ENCODE measurements around the gene ATF7IP2.
"Not testable (repeated sequence)": the region's sequence is repeated elsewhere in the genome, so short reads cannot be mapped to it uniquely, and the experiment has no call there.

Gene ATF7IP2

DNA sequence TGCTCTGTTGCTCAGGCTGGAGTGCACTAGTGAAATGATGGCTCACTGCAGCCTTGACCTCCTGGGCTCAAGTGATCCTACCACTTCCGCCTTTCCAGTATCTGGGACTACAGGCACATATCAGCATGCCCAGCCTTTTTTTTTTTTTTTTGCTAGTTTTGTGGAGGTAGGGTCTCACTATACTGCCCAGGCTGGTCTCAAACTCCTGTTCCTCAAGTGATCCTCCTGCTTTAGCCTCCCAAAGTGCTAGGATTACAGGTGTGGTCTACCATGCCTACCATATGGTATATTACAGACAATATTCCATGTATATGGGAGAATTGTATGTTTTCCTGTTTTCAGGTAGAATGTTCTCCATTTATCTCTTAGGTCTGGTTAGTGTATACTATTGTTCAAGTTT is 12.3 kb upstream of the ATF7IP2 start:
- DNase-seq (ENCODE audit: low read depth in 2 of 2): no peak

DNA sequence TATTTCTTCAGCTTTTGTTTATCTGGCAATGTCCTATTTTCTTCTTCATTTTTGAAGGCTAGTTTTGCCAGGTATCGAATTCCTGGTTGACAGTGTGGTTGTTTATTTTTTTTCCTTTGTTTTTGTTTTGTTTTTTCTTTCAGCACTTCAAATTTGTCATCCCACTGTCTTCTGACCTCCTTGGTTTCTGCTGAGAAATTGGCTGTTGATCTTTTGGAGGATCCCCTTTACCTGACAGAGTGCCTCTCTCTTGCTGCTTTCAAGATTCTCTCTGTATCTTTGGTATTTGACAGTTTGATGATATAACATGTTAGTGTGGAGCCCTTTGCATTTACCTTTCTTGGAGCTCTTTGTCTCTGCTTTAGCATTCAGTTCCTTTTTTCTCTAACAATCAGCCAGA is 9.6 kb upstream of the ATF7IP2 start:
- DNase-seq (ENCODE audit: low read depth in 2 of 2): no peak

DNA sequence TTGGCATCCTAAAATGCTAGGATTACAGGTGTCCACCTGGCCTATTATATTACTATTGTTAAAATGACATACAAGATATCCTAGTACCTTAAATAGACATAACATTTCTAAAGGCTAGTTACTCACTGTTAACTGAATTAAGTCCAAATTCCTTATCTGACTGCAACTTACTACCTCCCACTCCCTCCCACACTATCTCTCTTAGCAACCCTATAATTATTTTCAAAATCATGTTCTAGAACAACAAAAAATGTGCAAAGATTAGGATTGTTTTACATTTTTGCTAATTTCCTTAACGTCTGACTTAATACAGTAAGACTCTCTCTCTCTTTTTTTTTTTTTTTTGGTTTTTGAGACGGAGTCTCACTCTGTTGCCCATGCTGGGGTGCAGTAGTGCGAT is 2.2 kb upstream of the ATF7IP2 start:
- DNase-seq (ENCODE audit: low read depth in 2 of 2): no peak

DNA sequence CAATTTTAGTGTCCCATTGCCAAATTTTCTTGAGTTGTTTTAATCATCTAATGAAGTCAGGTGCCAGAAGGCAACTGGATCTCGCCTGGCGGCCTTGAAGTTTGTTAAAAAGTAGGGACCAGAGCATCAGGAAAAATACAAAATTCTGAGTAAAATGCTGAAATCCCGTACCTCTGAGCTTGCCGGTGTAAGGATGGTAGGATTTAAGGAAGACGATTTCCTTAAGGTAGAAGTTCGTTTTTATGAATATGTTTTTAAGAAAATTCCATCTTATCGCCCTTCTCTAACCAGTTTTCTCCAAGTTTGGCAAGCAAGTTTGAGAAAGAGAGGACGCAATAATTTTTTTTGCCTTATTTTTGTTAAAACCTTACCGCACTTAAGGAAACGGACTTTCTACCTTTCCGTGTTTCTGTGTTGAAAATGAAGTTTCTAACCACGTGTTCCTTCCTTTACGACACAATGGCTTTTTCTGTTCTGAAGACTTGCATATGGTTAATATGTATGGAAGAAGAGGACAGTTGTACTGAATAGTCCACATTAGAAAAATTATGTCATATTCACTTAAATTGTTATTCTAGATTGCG is 748 bp downstream of the ATF7IP2 start:
- no peak for DNase-seq (ENCODE audit: low read depth in 2 of 2)

DNA sequence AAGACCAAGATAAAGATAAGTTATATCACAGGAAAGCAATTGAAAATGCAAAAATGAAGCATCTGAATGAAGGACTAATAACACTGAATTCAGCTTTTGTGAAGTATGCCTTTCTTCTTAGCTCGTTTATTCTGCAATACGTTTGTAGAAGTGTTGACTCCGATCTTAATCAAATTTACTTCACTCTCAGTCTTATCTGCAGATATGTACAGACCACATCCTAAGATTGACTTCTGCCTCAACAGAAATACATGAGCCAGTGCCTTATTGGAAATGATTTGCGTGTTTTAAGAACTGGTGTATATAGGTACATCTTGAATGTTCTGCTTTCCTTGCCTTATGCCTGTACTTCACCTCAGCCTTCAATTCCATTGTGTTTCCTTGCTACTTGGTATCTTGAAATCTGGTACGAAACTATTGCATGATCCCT is 1.3 kb downstream of the ATF7IP2 start:
- DNase-seq (ENCODE audit: low read depth in 2 of 2): no peak

DNA sequence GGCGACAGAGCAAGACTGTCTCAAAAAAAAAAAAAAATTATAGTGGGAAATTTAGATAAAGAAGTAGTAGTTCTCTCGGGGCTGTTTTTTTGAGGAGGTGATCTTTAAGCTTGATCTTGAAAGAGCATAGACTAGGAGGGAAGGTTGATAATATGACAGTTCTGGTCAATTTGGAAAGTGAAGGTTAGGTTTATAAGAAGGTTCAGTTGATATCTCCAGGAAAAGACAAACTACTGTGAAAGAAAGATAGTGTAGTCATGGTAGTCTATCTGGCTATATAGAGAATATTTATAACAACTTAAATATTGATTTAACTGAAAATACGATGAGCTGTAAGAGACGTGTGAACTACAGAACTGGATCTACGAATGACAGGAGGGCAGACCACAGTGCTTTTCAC is 3.1 kb downstream of the ATF7IP2 start:
- no peak for DNase-seq (ENCODE audit: low read depth in 2 of 2)

DNA sequence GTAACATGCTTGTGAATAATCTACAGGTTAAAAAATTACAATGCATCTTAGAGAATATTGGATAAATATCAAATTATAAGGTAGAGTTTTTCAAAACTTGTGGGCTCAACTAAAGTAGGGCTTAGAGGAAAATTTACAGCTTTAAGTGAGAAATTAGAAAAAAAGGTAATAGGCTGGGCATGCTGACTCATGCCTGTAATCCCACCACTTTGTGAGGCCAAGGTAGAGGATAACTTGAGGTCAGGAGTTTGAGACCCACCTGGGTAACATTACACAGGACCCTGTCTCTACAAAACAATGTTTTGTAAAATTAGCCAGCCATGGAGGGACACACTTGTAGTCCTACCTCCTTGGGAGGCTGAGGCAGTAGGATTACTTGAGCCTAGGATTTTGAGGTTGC is 4.5 kb downstream of the ATF7IP2 start:
- no peak for DNase-seq (ENCODE audit: low read depth in 2 of 2)

DNA sequence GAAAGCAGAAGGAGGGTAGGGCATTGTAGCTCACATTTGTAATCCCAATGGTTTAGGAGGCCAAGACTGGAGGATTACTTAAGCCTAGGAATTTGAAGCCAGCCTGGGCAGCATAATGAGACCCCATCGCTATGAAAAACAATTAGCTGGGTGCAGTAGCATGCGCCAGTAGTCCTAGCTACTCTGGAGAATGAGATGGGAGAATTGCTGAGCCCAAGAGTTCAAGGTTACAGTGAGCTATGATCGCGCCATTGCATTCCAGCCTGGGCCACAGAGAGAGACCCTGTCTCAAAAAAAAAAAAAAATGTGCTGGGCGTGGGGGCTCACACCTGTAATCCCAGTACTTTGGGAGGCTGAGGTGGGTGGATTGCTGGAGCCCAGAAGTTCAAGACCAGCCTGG is 5.0 kb downstream of the ATF7IP2 start:
- DNase-seq (ENCODE audit: low read depth in 2 of 2): no peak

DNA sequence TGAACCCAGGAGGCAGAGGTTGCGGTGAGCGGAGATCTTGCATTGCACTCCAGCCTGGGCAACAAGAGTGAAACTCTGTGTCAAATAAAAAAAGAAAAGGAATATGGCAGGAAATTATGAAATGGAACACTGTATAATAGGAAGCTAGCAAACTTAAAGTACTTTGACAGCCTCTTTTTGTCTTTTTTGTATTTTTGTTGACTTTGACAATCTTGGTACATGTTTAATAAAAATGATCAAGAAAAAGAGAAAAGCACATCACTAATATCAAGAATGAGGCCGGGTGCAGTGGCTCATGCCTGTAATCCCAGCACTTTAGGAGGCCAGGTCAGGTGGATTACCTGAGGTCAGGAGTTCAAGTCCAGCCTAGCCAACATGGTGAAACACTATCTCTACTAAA is 5.5 kb downstream of the ATF7IP2 start:
- DNase-seq (ENCODE audit: low read depth in 2 of 2): no peak

DNA sequence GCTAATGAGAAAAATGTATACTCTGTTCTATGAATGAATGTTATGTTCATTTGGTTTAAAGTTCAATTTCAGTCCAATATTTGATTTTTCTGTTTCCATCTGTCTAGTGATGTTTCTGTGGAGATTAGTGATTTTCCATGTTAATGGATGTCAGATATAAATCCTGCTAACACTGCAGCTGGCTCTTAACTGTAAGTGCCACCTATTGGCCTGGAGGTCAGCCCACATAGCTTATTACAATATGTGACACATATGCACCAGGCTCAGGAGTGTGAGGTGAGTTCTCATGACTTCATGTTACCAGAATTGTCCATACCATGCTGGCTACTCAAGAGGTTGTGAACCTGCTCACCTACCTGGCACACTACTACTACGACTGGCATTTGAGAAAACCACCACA is 17.1 kb downstream of the ATF7IP2 start:
- no peak for DNase-seq (ENCODE audit: low read depth in 2 of 2)

DNA sequence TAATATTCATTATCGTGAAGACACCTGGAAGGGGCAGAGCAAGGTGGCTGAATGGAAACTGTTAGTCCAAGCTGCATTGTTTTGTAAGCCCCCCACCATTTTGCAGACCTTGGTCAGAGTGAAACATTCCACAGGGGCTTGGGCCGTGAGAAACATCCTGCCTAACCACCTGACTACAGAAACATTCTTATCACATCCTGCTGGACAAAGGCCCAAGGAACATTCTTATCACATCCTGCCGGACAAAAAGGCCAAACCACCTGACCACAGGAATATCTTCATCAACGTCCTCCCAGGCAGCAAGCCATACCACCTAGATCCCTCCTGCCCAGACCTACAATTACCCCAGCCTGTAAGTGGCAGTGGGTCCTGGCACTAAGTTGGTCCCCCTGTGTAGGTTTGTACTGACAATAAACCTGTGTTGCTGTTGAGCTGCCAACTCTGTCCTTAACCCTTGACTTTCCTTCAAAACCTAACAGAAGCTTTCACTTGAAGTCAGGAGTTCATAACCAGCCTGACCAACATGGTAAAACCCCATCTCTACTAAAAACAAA is 19.6 kb downstream of the ATF7IP2 start:
- no peak for DNase-seq (ENCODE audit: low read depth in 2 of 2)

DNA sequence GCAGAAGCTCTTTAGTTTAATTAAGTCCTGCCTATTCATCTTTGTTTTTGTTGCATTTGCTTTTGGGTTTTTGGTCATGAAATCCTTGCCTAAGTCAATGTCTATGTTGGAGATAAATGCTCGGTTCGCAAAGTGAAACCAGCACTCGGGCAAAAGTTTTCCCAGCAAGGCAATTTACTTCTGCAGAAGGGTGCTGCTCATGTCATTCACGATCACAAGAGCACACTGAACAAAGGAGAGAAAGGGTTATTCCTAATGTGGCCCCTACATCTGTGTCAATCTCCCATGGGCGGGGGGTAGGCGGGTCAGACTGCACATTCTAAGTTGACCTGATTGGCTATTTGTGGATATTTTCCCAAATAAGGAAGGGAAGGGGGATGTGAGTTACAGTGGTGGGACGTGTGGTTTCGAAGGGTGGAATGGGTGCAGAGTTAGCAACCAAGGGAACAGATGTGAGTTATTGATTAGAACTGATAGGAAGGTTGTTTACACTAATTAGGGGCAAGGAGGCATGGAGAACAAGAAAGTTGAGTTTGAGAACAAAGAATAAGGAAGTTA is 23.0 kb downstream of the ATF7IP2 start:
- DNase-seq (ENCODE audit: low read depth in 2 of 2): no peak

DNA sequence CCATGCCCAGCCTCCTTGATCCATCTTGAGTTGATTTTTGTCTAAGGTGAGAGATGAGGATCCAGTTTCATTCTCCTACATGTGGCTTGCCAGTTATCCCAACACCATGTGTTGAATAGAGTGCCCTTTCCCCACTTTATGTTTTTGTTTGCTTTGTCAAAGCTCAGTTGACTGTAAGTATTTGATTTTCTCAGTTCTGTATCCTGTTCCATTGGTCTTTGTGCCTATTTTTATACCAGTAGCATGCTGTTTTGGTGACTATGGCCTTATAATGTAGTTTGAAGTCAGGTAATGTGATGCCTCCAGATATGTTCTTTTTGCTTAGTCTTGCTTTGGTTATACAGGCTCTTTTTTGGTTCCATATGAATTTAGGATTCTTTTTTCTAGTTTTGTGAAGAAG is 23.9 kb downstream of the ATF7IP2 start:
- DNase-seq (ENCODE audit: low read depth in 2 of 2): not testable (repeated sequence)

DNA sequence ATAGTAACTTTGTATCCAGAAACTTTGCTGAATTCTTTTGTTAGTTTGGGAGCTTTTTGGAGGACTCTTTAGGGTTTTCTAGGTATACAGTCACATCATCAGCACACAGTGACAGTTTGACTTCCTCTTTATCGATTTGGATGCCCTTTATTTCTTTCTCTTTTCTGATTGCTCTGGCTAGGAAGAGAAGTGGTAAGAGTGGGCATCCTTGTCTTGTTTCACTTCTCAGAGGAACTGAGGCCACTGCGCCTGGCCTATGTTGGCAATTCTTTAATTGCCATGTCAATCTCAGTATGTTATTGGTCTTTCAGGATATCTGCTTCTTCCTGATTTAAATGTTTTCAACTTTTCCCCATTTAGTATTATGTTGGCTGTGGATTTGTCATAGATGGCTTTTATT is 24.6 kb downstream of the ATF7IP2 start:
- no peak for DNase-seq (ENCODE audit: low read depth in 2 of 2)

DNA sequence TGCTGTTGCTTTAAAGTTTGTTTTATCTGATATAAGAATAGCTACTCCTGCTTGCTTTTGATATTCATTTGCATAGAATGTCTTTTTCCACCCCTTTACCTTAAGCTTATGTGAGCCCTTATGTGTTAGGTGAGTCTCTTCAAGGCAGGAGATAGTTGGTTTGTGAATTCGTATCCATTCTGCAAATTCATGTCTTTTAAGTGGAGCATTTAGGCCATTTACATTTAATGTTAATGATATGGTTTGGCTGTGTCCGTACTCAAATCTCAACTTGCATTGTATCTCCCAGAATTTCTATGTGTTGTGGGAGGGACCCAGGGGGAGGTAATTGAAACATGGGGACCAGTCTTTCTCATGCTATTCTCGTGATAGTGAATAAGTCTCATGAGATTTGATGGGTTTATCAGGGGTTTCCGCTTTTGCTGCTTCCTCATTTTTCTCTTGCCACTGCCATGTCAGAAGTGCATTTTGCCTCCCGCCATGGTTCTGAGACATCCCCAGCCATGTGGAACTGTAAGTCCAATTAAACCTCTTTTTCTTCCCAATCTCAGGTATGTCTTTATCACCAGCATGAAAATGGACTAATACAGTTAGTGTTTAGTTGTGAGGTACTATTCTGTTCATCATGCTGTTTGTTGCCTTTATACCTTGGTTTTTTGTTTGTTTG is 27.2 kb downstream of the ATF7IP2 start:
- no peak for DNase-seq (ENCODE audit: low read depth in 2 of 2)

DNA sequence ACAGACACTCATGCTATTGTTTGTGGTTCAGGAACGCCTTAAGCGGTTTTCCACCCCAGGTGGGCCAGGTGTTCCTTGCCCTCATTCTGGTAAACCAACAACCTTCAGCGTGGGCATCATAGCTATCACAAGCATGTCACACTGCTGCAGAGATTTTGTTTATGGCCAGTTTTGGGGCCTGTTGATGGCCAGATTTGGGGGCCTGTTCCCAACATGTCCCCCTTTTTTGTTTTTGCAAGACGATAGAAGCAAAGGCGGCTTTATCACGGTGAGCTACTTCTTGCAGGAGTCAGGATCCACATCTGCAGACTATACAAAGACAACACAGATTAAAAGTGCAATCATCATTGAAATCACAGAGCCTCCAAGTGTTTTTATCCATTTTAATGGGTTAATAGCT is 32.3 kb downstream of the ATF7IP2 start:
- DNase-seq (ENCODE audit: low read depth in 2 of 2): not testable (repeated sequence)

DNA sequence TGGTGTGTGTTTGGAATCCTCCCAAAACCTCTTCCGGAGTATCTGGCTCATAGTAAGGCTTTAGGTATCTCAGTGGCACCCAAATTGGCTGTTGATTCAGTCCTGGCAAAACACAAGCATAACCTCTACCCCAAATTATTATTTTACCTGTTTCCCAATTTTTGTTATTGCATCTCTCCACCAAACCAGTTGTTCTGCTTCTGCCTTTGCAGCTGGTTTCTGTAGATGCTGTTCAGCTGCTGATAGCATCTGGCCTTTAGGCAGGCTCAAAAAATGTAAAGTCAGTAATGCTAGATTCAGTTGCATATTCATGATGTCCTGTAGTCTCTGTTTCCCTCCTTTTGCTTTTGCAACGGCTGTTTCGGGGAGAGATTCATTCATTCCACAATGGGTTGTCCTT is 33.8 kb downstream of the ATF7IP2 start:
- no peak for DNase-seq (ENCODE audit: low read depth in 2 of 2)

DNA sequence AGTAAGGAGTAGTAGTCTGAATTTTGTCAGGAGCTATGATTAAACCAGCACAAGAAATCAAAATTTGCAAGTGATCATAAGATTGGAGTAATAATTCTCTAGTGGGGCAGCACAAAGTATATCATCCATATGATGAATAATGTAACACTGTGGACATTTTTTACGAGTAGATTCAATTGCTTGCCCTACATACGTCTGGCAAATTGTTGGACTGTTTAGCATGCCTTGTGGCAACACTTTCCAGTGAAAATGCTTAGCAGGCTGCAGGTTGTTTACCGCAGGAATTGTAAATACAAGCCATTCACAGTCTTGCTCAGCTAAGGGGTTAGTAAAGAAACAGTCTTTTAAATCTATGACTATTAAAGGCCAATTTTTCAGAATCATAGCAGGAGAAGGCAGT is 35.7 kb downstream of the ATF7IP2 start:
- DNase-seq (ENCODE audit: low read depth in 2 of 2): no peak

DNA sequence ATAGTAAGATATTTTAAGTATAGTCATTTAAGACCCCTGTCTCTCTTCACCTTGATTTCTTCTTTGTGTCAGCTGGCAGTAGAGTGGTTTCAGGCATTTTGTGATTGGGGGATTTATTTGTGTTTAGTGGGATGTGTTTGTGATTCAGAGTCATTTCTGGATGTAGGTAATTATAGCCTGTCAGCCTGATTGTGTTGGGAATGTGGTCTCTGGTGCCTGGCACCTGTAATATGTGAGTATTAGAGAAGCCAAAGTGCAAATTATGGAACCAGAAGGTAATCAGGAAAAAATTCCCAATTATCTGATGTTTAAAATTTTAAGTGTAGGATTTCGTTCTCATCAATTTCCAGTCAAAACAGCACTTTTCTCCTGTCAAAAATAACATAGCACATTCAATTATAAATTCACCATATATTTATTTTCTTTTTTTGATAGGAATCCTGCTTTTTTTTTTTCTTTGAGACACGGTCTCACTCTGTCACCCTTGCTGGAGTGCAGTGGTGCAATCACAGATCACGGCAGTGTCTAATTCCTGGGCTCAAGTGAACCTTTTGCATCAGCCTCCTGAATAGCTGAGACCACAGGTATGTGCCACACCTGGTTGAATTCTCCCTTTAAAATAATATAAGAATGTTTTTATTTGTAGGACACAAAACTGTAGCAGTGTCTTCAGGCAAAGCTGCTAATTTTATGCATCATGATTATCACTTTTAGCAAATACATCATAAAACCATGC is 42.7 kb downstream of the ATF7IP2 start:
- DNase-seq (ENCODE audit: low read depth in 2 of 2): no peak

DNA sequence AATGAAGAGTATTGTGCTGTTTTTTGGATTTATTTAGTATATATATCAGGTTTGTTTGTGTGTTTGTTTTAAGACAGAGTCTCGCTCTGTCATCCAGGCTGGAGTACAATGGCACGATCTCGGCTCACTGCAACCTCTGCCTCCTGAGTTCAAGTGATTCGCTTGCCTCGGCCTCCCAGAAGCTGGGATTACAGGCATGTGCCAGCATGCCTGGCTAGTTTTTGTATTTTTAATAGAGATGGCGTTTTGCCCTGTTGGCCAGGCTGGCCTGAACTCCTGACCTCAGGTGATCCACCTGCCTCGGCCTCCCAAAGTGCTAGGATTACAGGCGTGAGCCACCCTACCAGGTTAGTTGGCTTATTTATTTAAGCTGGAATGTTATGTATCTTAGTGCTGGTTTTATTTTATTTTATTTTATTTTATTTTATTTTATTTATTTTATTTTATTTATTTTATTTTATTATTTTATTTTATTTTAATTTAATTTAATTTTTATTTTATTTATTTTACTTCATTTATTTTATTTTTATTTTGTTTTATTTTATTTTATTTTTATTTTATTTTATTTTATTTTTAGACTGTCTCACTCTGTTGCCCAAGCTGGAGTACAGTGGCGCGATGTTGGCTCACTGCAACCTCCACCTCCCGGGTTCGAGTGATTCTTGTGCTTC is 43.6 kb downstream of the ATF7IP2 start:
- not testable (repeated sequence) for DNase-seq (ENCODE audit: low read depth in 2 of 2)

DNA sequence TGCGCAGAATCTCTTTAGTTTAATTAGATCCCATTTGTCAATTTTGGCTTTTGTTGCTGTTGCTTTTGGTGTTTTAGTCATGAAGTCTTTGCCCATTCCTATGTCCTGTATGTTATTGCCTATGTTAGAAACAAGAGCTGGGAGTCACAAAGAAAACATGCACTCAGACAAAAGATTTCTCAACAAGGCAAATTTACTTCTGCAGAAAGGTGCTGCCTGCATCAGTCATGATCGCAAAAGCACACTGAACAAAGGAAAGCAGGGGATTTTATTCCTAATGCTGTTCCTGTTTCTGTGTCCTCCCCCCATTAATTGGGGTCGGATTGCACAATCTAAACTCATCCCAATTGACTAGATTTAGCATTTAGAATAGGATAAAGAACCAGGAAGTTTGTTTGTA is 55.9 kb downstream of the ATF7IP2 start:
- no peak for DNase-seq (ENCODE audit: low read depth in 2 of 2)

DNA sequence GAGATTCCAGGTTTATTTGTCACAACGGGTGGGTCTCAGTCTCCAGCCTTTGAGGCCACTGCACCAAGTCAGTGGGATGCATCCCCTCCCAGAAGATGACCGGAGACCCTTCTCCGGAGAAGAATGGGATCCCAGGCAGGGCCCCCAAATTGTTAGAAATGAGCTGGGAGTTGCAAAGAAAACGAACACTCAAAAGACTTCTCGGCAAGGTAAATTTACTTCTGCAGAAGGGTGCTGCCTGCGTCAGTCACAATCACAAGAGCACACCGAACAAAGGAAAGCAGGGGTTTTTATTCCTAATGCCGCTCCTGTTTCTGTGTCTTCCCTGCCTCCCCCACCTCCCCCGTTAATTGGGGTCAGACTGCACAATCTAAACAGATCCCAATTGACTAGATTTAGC is 61.4 kb downstream of the ATF7IP2 start:
- no peak for DNase-seq (ENCODE audit: low read depth in 2 of 2)

Data from stimulated activated CD4-positive, alpha-beta T cell treated with anti-CD3 and anti-CD28 coated beads, Interleukin-1b, Interleukin-23, amount 100 ng/mL, for 1 hour (primary cell).